GM18508 (cell line): ENCODE measurements around the gene LRRC40.

Experiments
- ATAC-seq: cut with Tn5 transposase; IDR thresholded peaks from one replicate; pipeline ENCODE4 v1.9.1; 2021; ENCODE audit warnings: moderate number of reproducible peaks; ENCODE audit not compliant: insufficient read depth, unreplicated experiment

The LRRC40 gene

DNA sequence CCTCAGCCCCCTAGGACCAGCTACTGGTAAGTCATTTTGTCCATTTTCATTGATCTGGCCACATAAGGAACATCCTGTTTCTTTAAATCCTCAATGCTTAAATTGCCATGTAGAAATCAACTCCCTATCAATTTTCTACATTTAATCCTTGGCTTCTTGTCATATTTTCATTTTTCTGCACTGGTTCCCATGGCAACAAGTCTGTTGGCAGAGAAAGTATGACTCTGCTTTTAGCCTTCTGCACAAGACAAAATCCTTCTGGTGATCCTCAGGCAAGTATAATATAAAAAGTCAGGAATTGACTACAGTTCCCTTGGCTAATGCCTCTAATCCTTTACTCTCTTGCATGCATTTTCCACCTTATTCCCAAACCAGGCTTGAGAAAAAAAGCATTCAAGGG, 65.0 kb downstream of the LRRC40 start:
- no peak for ATAC-seq

DNA sequence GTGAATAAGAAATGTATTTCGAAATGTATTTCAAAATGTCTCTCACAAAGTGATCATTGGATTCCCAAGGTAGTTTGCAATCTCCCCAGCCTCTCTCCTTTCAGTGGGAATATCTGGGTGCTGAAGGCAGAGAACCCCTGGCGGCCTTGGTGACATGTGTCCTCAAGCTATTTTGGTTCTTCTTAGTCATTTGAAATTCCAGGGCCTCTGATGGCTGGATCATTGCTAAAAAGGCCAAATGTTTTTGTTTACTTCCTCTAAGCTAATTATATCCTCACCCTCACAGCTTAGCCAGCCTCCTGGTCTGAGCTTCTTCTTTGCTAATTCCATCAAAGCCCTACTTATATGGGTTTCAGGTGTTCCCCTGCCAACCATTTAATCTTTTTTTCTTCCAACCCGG, 71.2 kb downstream of the LRRC40 start:
- no peak for ATAC-seq

DNA sequence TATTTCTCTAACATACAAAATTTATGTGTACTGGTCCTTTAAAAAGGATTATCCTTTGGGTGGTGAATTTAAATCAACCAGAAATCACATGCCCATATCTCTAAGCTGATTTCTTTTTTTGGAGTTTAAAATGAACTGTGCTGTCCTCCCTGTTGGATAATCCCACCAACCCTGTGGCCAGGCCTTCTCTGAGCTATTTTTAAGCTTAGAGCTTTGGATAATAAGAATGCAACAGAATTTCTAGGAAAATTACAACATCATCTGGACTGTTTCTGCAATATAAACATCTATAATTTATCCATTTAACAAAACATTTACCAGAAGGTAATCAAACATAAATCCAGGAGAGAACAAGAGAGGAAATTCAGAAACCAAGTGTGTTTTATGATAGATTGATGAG, 88.3 kb downstream of the LRRC40 start:
- no peak for ATAC-seq

DNA sequence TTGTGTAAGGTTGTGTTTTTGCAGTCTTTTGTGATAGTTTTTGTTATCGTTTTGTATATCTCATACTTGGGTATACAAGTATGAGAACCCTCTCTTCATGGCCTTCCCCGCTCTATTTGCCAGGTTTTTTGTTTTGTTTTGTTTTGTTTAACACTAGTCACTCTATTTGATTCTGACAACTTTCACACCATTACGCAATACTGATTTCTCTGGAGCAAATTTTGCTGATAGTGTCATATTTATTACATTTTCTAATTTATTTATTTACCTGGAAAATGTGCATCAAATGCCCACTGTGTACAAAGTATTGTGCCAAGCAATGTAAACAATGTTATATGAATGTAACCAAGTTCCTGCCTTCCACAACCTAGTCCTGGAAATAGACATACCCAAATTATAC, 90.1 kb downstream of the LRRC40 start:
- ATAC-seq, result no peak

DNA sequence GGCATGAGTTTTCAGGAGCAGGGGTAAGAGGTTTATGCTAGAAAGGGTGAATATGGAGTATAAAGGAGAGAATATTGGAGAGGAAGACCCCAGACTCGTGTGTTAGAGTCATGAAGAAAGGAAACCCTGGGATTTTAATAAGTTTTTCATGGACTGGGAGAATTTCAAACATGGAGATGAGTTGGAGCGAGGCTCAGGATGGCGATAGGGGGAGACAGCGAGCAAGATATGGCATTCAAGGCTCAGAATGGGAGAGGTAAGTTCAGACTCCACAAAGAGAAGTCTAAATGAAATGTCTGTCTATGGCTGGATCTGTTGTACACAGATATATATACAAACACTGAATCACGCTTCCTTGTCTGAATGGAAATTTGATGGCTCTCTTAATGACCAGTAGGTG, 92.5 kb downstream of the LRRC40 start:
- ATAC-seq, result no peak

DNA sequence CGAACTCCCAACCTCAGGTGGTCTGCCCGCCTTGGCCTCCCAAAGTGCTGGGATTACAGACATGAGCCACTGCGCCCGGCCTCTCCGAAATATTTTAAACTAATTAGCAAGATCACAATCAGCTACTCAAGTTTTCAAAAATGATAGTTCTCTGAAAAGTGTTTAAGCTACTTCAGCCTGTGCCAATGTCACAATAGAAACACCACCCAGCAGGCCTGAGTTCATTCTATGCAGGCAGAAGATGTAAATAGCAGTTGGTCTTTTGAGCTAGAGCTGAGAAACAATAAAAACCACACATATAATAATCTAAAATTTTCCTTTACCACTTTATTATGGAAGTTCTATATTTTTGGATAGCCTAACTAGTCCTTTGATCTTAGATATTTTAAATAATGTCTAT, 96.1 kb downstream of the LRRC40 start:
- ATAC-seq, result no peak

DNA sequence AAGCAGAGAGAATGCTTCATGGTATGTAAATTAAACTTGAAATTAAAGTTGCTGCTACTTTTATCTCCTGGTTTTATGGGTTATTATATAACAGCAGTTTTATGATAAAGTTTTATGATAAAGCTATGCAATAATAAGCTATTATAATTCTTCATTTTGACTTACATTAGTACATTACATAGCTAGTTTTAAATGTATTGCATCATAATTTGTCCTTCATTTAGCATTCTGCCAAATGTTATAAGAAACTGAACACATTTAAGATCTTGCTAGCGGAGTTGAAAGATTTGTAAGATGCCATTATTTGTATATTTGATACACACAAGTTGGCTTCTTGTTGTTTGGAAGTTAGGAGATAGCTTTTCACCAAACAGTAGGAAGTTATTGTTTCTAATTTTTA, 101.6 kb downstream of the LRRC40 start:
- ATAC-seq, result no peak

DNA sequence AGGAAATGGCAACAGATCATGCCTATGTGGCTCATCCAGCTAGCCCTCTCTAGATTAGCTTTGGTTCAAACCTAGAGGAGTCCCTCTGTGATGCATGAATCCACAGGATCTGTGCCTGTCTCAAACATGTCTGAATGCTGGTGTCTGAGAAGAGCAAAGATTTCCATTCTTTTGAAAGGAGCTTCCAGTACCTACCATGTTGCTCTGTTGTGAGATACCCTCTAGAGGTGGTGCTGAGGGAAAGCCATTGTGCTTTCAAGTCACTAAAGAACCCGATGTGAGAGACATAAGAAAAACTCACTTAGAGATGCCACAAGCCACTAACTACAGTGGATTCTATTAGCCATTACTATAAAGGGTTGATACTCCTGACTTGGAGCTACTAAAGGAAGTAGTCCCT, 103.6 kb downstream of the LRRC40 start:
- ATAC-seq, result no peak

DNA sequence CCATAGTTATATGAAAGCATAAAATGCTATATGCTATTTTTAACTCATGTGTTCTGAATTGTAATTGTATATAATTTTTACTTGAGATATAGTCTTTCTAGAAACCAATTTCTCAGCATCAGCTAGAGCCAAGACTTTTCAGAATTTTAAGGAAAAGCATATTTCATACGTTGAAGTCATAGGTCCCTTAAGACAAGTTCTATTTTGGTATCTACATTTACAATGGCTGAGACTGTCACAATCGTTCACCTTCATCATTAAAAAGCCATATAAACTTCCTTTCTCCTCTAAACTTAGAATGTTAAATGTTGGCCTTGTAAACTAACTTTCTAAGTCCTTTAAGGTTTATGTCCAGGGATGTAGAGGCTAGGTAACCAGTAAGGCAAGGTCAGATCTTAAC, 104.1 kb downstream of the LRRC40 start:
- no peak for ATAC-seq
